ENCODE measurements around the gene MEN1.

MEN1 gene

GRCh38 chr11:64770120-64770519, 40.2 kb downstream of the MEN1 start:
- H3K27me3 ChIP-seq (ENCODE audit: insufficient read depth, poor library complexity, severe bottlenecking): no peaks in the 10 kb centered on the region
- no peak overlapping the region for H3K27ac ChIP-seq (ENCODE audit: poor library complexity, severe bottlenecking)
- peaks cover 95% of the 10 kb centered on the region for H3K36me3 ChIP-seq (ENCODE audit: low read depth)
- no peaks in the 10 kb centered on the region for H3K4me1 ChIP-seq (ENCODE audit: insufficient read depth, poor library complexity, severe bottlenecking)
- ATAC-seq (ENCODE audit: low read depth) (no peak), DNase-seq (ENCODE audit: low spot score) (no peak)
- H3K4me3 ChIP-seq (ENCODE audit: severe bottlenecking): no peak overlapping the region
- TF ChIP-seq CTCF (IDR thresholded peaks at IDR 0.05; ENCODE audit: poor library complexity, severe bottlenecking): no peak
- H3K9me3 ChIP-seq (ENCODE audit: severe bottlenecking): no peaks in the 10 kb centered on the region

GRCh38 chr11:64769283-64769682, 41.1 kb downstream of the MEN1 start:
- Histone ChIP-seq H3K36me3 (ENCODE audit: low read depth) (peaks cover 95% of the 10 kb centered on the region), H3K27me3 (ENCODE audit: insufficient read depth, poor library complexity, severe bottlenecking) (no peaks in the 10 kb centered on the region), H3K27ac (ENCODE audit: poor library complexity, severe bottlenecking) (no peak overlapping the region), H3K4me3 (ENCODE audit: severe bottlenecking) (no peak overlapping the region), H3K9me3 (ENCODE audit: severe bottlenecking) (no peaks in the 10 kb centered on the region), H3K4me1 (ENCODE audit: insufficient read depth, poor library complexity, severe bottlenecking) (no peaks in the 10 kb centered on the region)
- no peak for TF ChIP-seq CTCF (IDR thresholded peaks at IDR 0.05; ENCODE audit: poor library complexity, severe bottlenecking)
- ATAC-seq (ENCODE audit: low read depth) (no peak), DNase-seq (ENCODE audit: low spot score) (no peak)

- DNase-seq (ENCODE audit: low spot score) (no peak), ATAC-seq (ENCODE audit: low read depth) (no peak)
- Histone ChIP-seq H3K27ac (ENCODE audit: poor library complexity, severe bottlenecking) (no peak overlapping the region), H3K4me1 (ENCODE audit: insufficient read depth, poor library complexity, severe bottlenecking) (peaks cover 6% of the 10 kb centered on the region), H3K36me3 (ENCODE audit: low read depth) (peaks cover 95% of the 10 kb centered on the region), H3K9me3 (ENCODE audit: severe bottlenecking) (no peaks in the 10 kb centered on the region), H3K4me3 (ENCODE audit: severe bottlenecking) (no peak overlapping the region), H3K27me3 (ENCODE audit: insufficient read depth, poor library complexity, severe bottlenecking) (no peaks in the 10 kb centered on the region)
- TF ChIP-seq CTCF (IDR thresholded peaks at IDR 0.05; ENCODE audit: poor library complexity, severe bottlenecking): no peak
Measured at GRCh38 chr11:64768300-64768694, 42.1 kb downstream of the MEN1 start.

GRCh38 chr11:64767344-64768299, 42.7 kb downstream of the MEN1 start:
- Histone ChIP-seq H3K27ac (ENCODE audit: poor library complexity, severe bottlenecking) (no peak overlapping the region), H3K27me3 (ENCODE audit: insufficient read depth, poor library complexity, severe bottlenecking) (no peaks in the 10 kb centered on the region), H3K4me1 (ENCODE audit: insufficient read depth, poor library complexity, severe bottlenecking) (peaks cover 13% of the 10 kb centered on the region), H3K9me3 (ENCODE audit: severe bottlenecking) (no peaks in the 10 kb centered on the region), H3K4me3 (ENCODE audit: severe bottlenecking) (no peak overlapping the region), H3K36me3 (ENCODE audit: low read depth) (peaks cover 95% of the 10 kb centered on the region)
- ATAC-seq (ENCODE audit: low read depth): peak; percentile 29; the same call in 1 of the 3 replicates
- TF ChIP-seq CTCF (IDR thresholded peaks at IDR 0.05; ENCODE audit: poor library complexity, severe bottlenecking): peak; percentile 79
- peak; percentile 78 for DNase-seq (ENCODE audit: low spot score)

- H3K27me3 ChIP-seq (ENCODE audit: insufficient read depth, poor library complexity, severe bottlenecking): no peaks in the 10 kb centered on the region
- no peak overlapping the region for H3K4me3 ChIP-seq (ENCODE audit: severe bottlenecking)
- H3K27ac ChIP-seq (ENCODE audit: poor library complexity, severe bottlenecking): no peak overlapping the region
- ATAC-seq (ENCODE audit: low read depth) (no peak), DNase-seq (ENCODE audit: low spot score) (no peak)
- no peak for TF ChIP-seq CTCF (IDR thresholded peaks at IDR 0.05; ENCODE audit: poor library complexity, severe bottlenecking)
- H3K4me1 ChIP-seq (ENCODE audit: insufficient read depth, poor library complexity, severe bottlenecking): peaks cover 17% of the 10 kb centered on the region
- no peaks in the 10 kb centered on the region for H3K9me3 ChIP-seq (ENCODE audit: severe bottlenecking)
- H3K36me3 ChIP-seq (ENCODE audit: low read depth): peaks cover 89% of the 10 kb centered on the region
Measured at GRCh38 chr11:64766881-64767280, 43.5 kb downstream of the MEN1 start.
